ENCODE data around the gene TOR4A.

Gene TOR4A

GRCh38 chr9:137296670-137297664 lies 19.4 kb downstream of the TOR4A start:
- no peak for DNase-seq

- no peak for DNase-seq
These were observed 20.4 kb downstream of the TOR4A start for GRCh38 chr9:137297966-137298365.

GRCh38 chr9:137298401-137299202 lies 21.1 kb downstream of the TOR4A start:
- no peak for DNase-seq

GRCh38 chr9:137299203-137299565 lies 21.7 kb downstream of the TOR4A start:
- no peak for DNase-seq

GRCh38 chr9:137299938-137300337 lies 22.4 kb downstream of the TOR4A start:
- DNase-seq = no peak

GRCh38 chr9:137300567-137301080 lies 23.1 kb downstream of the TOR4A start:
- no peak for DNase-seq

- no peak for DNase-seq
These were observed 23.8 kb downstream of the TOR4A start for GRCh38 chr9:137301081-137301947.

- DNase-seq = peak; percentile 84
These were observed 24.6 kb downstream of the TOR4A start, which contains the start of gene NRARP for GRCh38 chr9:137302118-137302448. NRARP (minus strand) TSS chr9:137302271; CDS start chr9:137301928, 343 bp downstream.

- DNase-seq = peak; percentile 59
These were observed 25.1 kb downstream of the TOR4A start for GRCh38 chr9:137302449-137303150.

GRCh38 chr9:137303151-137303892 lies 25.8 kb downstream of the TOR4A start:
- no peak for DNase-seq

- DNase-seq = no peak
These were observed 26.4 kb downstream of the TOR4A start for GRCh38 chr9:137303893-137304382.

- no peak for DNase-seq
These were observed 27.0 kb downstream of the TOR4A start for GRCh38 chr9:137304383-137305059.

- peak; percentile 41 for DNase-seq
These were observed 27.7 kb downstream of the TOR4A start for GRCh38 chr9:137305060-137305797.

GRCh38 chr9:137305798-137306065 lies 28.2 kb downstream of the TOR4A start:
- no peak for DNase-seq

- DNase-seq = no peak
These were observed 28.7 kb downstream of the TOR4A start for GRCh38 chr9:137306066-137306849.

GRCh38 chr9:137306850-137307254 lies 29.3 kb downstream of the TOR4A start:
- no peak for DNase-seq

- DNase-seq = no peak
These were observed 29.9 kb downstream of the TOR4A start for GRCh38 chr9:137307255-137308056.

- DNase-seq = no peak
These were observed 30.6 kb downstream of the TOR4A start for GRCh38 chr9:137308057-137308619.

All from stimulated activated naive CD4-positive, alpha-beta T cell treated with Interleukin-2 at 50 U/mL for 16 hours (primary cell).